HUES48 (cell line): Measurements from ENCODE around the gene EHF.

Experiments used
- H3K27ac ChIP-seq: one replicate; pipeline ENCODE4 v1.7.0; 2013; ENCODE audit warnings: low read depth, low read length, inconsistent platforms
- H3K27me3 ChIP-seq: 2 replicates; pipeline ENCODE4 v1.6.1; 2013; ENCODE audit warnings: mild to moderate bottlenecking, low read length; ENCODE audit not compliant: control insufficient read depth, insufficient read depth
- H3K36me3 ChIP-seq: 2 replicates; pipeline ENCODE4 v1.6.1; 2013; ENCODE audit warnings: low read length; ENCODE audit not compliant: control insufficient read depth, insufficient read depth
- H3K4me1 ChIP-seq: 2 replicates; pipeline ENCODE4 v1.6.1; 2013; ENCODE audit warnings: mild to moderate bottlenecking, low read length; ENCODE audit not compliant: control insufficient read depth, insufficient read depth
- H3K4me3 ChIP-seq: 2 replicates; pipeline ENCODE4 v1.5.1; 2013; ENCODE audit warnings: mild to moderate bottlenecking, low read depth, low read length
- H3K9ac ChIP-seq: 2 replicates; pipeline ENCODE4 v1.6.1; 2013; ENCODE audit warnings: mild to moderate bottlenecking, low read depth, low read length, moderate library complexity
- H3K9me3 ChIP-seq: 2 replicates; pipeline ENCODE4 v1.6.1; 2013; ENCODE audit warnings: low read length; ENCODE audit not compliant: control insufficient read depth, insufficient read depth

EHF gene

GRCh38 chr11:34646431-34646830, 25.5 kb downstream of the EHF start:
- H3K4me3 ChIP-seq, result no peak overlapping the region
- no peak overlapping the region for H3K9ac ChIP-seq
- no peaks in the 10 kb centered on the region for H3K36me3 ChIP-seq
- H3K27me3 ChIP-seq, result no peaks in the 10 kb centered on the region
- H3K4me1 ChIP-seq, result peaks cover 4% of the 10 kb centered on the region
- H3K9me3 ChIP-seq, result no peaks in the 10 kb centered on the region
- no peak overlapping the region for H3K27ac ChIP-seq

GRCh38 chr11:34647131-34647530, 26.2 kb downstream of the EHF start:
- H3K9me3 ChIP-seq, result no peaks in the 10 kb centered on the region

GRCh38 chr11:34647532-34647931, 26.6 kb downstream of the EHF start:
- no peaks in the 10 kb centered on the region for H3K36me3 ChIP-seq
- H3K4me3 ChIP-seq, result no peak overlapping the region
- H3K4me1 ChIP-seq, result peaks cover 10% of the 10 kb centered on the region
- no peak overlapping the region for H3K27ac ChIP-seq
- no peaks in the 10 kb centered on the region for H3K27me3 ChIP-seq
- no peak overlapping the region for H3K9ac ChIP-seq
- H3K9me3 ChIP-seq, result no peaks in the 10 kb centered on the region

More at GRCh38 chr11:34647131-34647530, 26.2 kb downstream of the EHF start:
- H3K36me3 ChIP-seq, result no peaks in the 10 kb centered on the region
- peaks cover 10% of the 10 kb centered on the region for H3K4me1 ChIP-seq
- no peak overlapping the region for H3K4me3 ChIP-seq
- H3K9ac ChIP-seq, result no peak overlapping the region
- no peak overlapping the region for H3K27ac ChIP-seq
- no peaks in the 10 kb centered on the region for H3K27me3 ChIP-seq

- no peak overlapping the region for H3K27ac ChIP-seq
- H3K27me3 ChIP-seq, result no peaks in the 10 kb centered on the region
- peaks cover 10% of the 10 kb centered on the region for H3K4me1 ChIP-seq
- no peak overlapping the region for H3K4me3 ChIP-seq
- no peaks in the 10 kb centered on the region for H3K9me3 ChIP-seq
- no peak overlapping the region for H3K9ac ChIP-seq
- H3K36me3 ChIP-seq, result no peaks in the 10 kb centered on the region
Measured at GRCh38 chr11:34648036-34648435, 27.1 kb downstream of the EHF start.

- no peak overlapping the region for H3K9ac ChIP-seq
- H3K4me3 ChIP-seq, result no peak overlapping the region
- peaks cover 24% of the 10 kb centered on the region for H3K4me1 ChIP-seq
- no peaks in the 10 kb centered on the region for H3K27me3 ChIP-seq
- H3K9me3 ChIP-seq, result no peaks in the 10 kb centered on the region
- no peaks in the 10 kb centered on the region for H3K36me3 ChIP-seq
- no peak overlapping the region for H3K27ac ChIP-seq
Measured at GRCh38 chr11:34649597-34649996, 28.7 kb downstream of the EHF start.

- Histone ChIP-seq H3K4me1 (peaks cover 33% of the 10 kb centered on the region), H3K27ac (no peak overlapping the region), H3K4me3 (no peak overlapping the region), H3K9me3 (no peaks in the 10 kb centered on the region), H3K27me3 (no peaks in the 10 kb centered on the region), H3K36me3 (no peaks in the 10 kb centered on the region), H3K9ac (no peak overlapping the region)
Measured at GRCh38 chr11:34650528-34650927, 29.6 kb downstream of the EHF start.

- Histone ChIP-seq H3K4me1 (peaks cover 39% of the 10 kb centered on the region), H3K9ac (no peak overlapping the region), H3K36me3 (no peaks in the 10 kb centered on the region), H3K9me3 (no peaks in the 10 kb centered on the region), H3K27ac (no peak overlapping the region), H3K4me3 (no peak overlapping the region), H3K27me3 (no peaks in the 10 kb centered on the region)
Measured at GRCh38 chr11:34651551-34651950, 30.7 kb downstream of the EHF start.

GRCh38 chr11:34652191-34652973, 31.5 kb downstream of the EHF start:
- H3K4me1 ChIP-seq, result peaks cover 39% of the 10 kb centered on the region
- H3K9ac ChIP-seq, result no peak overlapping the region
- H3K27me3 ChIP-seq, result no peaks in the 10 kb centered on the region
- no peaks in the 10 kb centered on the region for H3K9me3 ChIP-seq
- H3K36me3 ChIP-seq, result no peaks in the 10 kb centered on the region
- no peak overlapping the region for H3K27ac ChIP-seq
- H3K4me3 ChIP-seq, result no peak overlapping the region

- Histone ChIP-seq H3K9me3 (no peaks in the 10 kb centered on the region), H3K27ac (no peak overlapping the region), H3K27me3 (no peaks in the 10 kb centered on the region), H3K4me1 (peaks cover 39% of the 10 kb centered on the region), H3K9ac (no peak overlapping the region), H3K36me3 (no peaks in the 10 kb centered on the region), H3K4me3 (no peak overlapping the region)
Measured at GRCh38 chr11:34653031-34653430, 32.1 kb downstream of the EHF start.

- Histone ChIP-seq H3K36me3 (no peaks in the 10 kb centered on the region), H3K4me1 (peaks cover 39% of the 10 kb centered on the region), H3K27me3 (no peaks in the 10 kb centered on the region), H3K9me3 (no peaks in the 10 kb centered on the region), H3K4me3 (no peak overlapping the region), H3K9ac (no peak overlapping the region), H3K27ac (no peak overlapping the region)
Measured at GRCh38 chr11:34653851-34654482, 33.1 kb downstream of the EHF start.

- Histone ChIP-seq H3K27me3 (no peaks in the 10 kb centered on the region), H3K9ac (no peak overlapping the region), H3K9me3 (no peaks in the 10 kb centered on the region), H3K4me1 (peaks cover 39% of the 10 kb centered on the region), H3K36me3 (no peaks in the 10 kb centered on the region), H3K4me3 (no peak overlapping the region), H3K27ac (no peak overlapping the region)
Measured at GRCh38 chr11:34654483-34655334, 33.8 kb downstream of the EHF start.
